Measurements from ENCODE around the gene NCMAP.
"Not testable (repeated sequence)": the region's sequence is repeated elsewhere in the genome, so short reads cannot be mapped to it uniquely, and the experiment has no call there.

Gene NCMAP

DNA sequence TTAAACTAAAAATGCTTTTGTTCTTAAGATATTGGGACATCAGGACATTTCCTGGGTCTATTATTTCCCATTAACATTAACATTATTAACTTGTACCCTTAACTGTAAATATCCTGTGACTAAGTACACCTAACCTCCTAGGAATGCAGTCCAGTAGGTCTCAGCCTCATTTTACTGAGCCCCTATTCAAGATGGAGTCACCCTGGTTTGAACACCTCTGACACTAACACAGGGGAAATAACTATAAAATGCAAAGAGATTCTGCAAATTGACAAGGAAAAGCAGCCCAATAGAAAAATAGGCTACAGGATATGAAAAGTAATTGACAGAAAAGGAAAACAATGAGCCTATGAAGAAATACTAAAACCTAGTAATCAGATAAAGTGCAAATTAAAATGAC lies 11.6 kb upstream of the NCMAP start:
- no peak for DNase-seq

DNA sequence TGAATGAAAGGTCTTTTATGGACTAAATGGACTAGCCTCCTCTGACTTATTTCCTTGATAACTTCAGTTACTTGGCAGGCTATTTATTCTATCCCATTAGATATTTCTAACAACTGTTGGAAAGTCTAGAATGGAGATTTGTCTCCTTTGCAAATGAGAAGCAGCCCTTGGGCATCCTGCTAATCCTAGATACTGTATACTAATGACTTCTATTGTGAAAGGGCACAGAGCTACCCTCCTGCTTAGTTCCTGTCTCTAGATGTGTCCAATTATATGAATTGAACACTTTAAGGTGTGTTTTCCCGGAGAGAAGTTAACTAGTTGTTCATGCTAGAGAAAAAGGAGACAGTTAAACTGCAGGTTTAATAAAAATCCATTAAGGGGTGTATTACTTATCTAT lies 10.2 kb upstream of the NCMAP start:
- no peak for DNase-seq

DNA sequence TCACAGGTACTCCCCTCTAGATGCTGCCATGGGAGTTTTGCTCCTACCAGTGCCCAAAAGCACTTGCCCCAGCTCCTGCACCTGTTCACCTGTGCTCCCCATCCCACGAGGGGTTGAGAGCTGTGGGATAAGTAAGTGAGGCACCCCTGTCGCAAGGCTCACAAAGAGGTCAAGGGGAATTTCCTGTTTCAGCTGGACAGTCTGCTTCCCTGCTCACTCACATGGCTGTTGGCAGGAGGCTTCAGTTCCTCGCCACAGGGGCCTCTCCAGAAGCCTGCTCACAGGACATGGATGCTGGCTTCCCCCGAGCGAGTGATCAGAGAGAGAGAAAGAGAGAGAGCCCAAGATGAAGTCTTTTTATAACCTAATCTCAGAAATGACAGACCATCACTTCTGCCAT lies 8.7 kb upstream of the NCMAP start:
- no peak for DNase-seq

DNA sequence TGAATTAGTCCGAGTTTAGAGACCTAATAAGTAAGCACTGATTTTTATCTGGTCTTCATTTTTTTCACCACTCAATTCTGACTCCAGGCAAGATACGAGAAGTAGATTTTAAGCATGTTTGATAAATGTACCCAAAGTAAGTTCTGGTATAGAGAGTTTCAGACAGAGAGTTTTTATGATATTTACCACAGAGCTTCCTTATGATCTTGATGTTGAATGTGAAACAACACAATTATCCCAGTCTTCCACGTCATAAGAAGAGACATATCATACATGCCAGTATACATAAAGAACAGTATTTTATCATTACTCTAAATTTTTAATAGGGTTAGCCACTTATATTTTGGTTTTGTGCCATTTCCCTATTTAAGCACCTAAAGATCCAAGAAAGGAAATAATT lies 7.8 kb upstream of the NCMAP start:
- no peak for DNase-seq

DNA sequence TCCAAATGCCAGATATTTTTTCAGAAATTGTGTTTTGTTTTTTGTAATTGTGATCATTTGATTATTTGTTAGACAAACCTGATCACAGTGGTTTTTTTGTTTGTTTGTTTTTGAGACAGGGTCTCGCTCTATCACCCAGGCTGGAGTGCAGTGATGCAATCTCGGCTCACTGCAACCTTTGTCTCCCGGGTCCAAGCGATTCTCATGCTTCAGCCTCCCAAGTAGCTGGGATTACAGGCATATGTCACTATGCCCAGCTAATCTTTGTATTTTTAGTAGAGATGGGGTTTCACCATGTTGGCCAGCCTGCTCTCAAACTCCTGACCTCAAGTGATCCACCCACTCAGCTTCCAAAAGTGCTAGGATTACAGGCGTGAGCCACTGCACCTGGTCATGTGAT lies 6.7 kb upstream of the NCMAP start:
- DNase-seq = not testable (repeated sequence)

DNA sequence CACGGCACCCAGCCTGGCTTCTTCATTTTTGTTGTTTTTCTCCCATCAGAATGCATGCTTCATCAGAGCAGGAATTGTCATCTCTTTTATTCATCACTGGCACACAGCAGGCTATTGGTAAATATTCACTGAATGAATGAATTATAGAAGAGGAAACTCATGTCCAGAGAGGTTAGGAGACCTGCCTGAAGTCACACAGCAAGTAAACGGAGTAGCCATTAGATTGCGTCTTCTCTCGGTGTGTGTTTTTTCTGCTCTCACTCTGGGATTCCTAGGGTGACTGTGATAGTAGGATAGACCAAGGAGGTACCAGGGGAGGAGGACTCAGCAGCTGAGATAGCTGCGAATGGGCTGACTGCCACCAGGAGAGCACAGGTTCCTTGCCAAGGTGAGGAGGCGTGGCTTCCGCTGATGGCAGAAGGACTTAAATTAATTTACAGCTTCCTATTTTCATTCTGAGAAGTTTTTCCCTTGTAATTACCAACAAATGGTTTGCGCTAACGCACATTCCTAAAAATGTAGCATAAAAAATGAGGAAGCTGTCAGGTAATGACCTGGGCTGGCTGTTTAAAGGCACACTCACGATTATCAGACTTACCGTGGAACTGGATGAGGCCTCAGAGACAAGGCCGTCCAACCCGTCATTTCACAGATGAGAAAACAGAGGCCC lies 4.5 kb upstream of the NCMAP start:
- DNase-seq = no peak

DNA sequence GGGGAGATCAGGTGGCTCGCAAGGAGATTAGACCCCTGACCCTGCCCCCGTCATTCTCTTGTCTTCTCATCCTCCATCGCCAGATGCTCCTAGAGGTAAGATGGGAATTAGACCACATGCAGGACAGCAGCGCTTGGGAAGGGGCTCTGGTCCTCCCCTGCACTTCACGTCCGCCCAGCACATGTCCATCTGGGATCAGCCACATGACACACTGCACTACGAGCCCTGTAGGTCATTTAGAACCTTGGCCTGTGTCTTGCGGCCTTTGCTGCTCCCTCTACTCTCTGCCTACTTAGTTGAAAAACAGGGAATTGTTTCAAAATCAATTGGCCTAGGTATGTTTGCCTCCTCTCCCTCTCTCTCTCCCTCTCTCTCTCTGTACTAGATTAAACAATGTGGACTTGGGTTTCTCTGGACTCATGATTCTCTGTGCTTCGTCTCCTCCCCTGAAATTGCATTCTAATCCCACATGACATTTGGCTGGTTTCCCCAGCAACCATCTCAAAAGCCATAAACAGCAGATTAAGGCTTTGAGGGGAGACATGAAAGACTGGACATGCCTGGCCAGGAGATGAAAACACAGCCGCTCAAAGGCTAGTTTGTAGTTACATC lies 3.8 kb upstream of the NCMAP start:
- no peak for DNase-seq

DNA sequence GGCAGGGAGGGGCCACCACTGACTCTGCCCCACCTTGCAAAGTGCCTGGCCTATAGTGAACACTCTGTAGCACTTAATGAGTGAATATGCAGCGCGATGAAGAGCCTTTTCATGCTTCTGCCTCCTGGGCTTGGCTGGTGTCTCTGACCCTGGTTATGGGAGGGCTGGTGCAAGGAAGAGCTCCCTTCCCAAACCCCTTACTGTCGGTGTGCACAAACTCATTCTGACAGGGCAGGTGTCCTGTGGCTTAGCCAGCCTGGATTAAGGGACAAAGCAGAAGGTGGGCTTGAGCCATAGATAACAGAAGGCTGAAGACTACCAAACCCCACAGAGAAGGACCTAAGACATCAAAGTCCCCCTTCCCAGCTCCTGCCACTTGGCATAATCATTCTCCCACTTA lies 2.0 kb upstream of the NCMAP start:
- DNase-seq = no peak

DNA sequence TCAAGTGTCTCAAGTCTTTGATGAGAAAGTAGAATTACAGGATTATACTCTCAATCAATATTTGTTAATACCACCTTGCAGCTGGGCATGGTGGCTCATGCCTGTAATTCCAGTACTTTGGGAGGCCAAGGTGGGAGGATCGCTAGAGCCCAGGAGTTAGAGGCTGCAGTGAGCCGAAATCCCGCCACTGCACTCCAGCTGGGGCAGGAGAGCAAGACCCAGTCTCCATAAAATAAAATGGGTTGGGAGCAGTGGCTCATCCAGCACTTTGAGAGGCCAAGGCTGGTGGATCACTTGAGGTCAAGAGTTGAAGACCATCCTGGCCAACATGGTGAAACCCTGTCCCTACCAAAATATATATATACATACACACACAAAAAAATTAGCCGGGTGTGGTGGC lies 1.2 kb upstream of the NCMAP start:
- DNase-seq = no peak

DNA sequence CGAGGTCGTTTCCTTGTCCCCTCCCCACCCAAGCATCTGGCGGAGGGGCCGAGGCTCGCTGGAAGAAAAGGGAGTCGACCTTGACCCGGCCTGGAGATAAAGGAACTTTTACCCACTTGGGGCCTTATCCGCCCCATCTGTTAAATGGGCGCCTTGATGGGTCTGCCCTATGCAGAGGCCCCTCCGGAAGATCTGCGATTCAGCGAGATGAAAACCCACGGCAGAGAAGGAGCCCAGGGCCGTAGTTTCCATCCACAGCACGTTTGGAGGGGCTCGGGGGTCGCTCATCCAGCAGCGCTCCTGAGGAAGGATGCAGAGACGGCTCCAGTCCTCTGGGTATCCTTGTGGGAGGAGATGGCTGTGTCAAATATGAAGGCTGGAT lies 518 bp downstream of the NCMAP start:
- DNase-seq = no peak

DNA sequence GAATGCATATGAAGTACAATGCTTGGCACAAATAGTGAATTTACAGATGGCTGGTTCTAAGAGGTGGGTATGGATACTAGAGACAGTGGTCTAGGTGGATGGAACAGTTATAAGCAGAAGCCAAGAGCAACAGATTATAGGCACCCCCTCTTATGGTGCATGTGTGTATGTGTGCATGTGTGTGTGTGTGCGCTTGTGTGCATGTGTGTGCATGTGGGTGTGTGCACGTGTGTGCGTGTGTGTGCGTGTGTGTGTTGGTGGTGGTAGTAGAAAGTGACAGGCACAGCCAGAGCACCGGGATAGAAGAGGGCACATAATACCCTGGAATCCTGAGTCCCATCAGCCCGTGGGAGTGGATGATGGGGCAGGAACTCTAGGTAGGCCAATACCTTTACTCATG lies 1.3 kb downstream of the NCMAP start:
- DNase-seq = no peak

DNA sequence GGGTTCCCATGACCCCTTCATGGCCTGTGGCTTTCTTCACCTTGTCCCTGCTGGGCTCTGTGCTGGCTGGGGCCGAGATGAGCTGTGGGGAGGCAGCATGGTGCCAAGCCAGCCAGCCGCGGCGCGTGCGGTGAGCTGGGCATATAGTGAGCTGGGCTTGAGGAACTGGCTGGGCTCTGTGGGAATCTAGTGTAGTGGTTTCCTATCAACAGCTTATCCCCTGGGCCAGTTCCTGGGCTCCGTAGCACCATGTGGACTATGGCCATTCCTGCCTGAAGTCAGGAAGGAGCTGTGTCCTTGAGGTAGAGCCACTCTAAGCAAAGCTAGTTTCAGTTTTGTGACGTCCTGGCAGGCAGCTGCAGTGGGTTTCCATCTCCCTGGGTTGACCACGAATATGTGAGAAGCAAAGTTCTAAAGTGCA lies 1.8 kb downstream of the NCMAP start:
- no peak for DNase-seq

DNA sequence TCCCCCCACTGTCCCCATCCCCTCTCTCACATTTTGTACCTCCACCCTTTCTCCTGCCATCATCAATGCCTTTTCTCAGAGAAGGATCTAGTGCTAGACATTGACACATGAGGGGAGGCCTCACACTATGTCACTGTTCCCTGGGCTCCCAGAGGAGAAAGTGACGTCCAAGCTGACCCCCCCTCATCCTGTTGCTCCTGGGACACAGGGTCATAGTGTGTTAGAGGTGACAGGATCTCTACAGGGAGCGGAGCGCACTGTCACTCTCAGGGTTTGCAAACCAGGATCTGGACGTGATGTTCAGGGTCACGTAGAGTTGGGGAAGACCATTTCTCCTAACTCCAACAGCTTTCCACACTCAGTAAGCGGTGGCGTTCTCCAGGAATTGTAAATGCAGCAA lies 2.6 kb downstream of the NCMAP start:
- no peak for DNase-seq

DNA sequence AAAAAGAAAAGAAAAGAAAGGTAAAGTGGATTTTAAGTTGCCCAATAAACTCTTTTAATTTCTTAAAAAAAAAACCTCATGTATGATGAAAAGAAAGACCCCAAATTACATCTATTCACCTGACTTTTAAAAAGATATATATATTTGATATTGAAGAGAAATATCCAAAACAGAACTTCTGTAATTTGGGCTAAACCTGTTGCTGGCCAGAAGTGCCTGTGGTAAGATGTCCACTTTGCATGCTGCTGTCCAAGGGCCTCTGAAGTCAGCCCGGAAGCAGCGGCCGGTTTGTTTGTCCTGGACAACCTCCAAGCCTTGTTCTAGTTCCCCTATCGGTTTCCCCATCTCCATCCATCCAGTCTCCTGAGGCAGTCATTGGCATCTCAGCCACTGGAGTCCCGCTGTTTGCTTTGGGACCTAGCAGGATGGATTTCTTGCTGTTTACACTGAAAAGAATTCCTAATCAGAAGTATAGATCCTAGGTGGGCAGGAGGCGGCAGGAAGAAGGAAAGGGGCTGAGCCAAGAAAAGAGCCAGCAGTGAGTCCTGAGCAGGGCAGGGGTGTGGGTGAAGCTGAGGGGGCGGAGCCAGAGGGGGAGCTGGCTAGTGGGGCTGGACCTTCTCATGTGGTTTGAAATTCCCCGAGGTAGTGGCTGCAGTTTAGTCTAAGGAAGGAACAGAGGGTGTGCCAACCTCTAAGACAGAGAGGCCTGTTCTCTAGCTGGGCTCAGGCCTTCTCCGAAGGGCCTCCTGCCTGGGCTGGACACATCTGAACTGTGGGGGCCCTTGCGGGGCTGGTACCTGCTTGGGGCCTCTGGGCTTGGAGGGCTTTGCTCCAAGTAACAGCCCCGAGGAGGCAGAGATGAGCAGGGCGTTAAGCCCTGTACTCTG lies 3.3 kb downstream of the NCMAP start:
- DNase-seq = no peak

DNA sequence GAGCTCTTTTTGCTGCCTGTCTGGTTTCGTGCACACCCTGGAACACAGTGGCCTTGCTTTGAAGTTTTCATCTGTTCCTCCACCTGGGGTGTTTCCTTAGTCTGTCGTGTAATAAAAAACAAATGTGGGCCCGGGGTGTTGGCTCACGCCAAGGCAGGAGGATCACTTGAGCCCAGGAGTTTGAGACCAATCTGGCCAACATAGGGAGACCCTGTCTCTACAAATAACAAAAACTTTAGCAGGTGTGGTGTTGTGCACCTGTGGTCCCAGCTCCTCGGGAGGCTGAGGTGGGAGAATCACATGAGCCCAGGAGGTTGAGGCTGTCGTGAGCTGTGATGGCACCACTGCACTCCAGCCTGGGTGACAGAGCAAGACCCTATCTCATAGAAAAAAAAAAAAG lies 4.5 kb downstream of the NCMAP start:
- DNase-seq = no peak

DNA sequence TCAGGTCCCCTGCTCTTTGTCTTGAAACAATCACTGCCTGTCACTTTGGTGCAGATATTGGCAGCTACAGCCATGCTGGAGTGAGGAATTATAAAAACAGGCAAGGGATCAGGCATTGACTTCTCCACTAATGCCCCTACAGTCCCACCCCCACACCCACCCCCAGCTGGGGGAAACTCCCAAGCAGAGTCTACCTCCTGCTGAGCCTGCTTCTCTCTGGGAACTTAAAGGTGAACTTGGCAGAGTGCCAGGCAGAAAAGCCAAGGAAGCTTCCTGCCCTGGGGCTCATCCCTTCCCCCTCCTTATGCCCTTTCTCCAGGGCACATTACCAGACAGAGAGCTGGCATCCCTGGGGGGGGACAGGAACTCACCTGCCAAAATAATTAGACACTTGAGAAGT lies 6.7 kb downstream of the NCMAP start:
- no peak for DNase-seq

DNA sequence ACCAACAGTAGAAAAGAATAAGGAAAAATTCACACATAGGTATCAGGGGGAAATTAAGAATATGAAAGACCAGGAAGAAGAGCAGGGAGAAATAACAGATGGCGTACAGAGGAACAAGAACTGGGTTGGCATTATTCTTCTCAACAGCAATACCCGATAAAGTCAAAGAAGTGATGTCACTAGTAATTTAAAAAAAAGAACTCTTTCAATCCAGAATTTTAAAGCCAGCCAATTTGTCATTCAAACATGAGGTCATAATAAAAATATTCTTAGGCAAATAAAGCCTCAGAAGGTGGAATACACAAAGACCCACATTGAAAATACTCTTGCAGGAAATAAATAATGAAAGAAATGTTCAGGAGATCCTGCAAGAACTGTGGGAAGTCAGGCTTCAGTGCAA lies 8.8 kb downstream of the NCMAP start:
- no peak for DNase-seq

DNA sequence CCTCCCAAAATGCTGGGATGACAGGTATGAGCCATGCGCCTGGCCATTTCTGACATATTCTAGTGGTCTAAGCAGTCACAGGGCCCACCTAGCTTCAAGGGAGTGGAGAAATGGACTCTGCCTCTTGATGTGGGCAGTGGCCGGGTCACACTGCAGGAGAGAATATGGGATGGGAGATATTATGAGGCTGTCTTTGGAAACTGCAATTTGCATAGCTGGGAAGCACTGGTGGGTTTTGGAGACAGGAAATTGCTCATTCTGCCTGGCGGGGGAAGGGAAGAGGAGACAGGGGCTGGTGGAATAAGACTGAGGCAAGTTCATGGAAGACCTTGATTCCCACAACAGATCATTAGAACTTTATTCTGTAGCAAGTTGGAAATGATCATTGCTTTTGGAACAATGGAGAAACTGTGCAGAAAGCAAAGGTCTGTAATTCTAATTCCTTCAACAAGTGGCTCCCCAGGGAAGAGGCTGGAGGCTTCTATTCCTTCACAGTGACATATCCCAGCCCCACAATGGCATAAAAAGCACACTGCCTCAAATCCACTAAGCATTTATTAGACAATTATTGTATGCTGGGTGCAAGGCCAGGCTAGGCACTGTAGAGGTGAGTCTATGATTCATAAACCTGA lies 10.5 kb downstream of the NCMAP start:
- no peak for DNase-seq

DNA sequence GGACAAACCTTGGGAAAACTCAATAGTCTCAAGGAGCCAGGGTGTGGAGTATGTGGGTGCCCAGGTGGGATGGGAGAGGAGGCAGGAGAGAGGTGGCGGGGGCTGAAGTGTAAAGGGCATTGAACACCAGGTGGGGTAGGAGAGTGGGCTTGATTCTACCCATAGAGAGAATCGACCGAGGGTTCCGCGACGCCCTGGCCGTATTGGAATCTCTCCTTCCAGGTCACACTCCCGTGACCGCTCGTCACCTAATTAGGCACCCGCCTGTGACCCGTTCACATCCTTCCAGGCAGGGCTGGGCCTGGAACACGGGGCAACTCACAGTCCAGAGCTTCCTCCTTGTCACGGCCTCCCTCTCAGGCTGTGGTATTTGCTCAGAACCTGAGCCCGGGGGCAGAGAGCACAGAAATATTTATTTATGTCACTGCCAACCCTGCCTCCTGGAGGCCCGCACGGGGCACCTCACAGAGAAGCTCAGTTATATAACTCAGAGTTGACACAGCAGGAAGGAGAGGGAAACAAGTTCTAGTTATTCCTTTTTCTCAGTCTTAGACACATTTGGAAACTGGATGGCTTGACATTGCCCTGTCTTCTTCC lies 12.0 kb downstream of the NCMAP start:
- DNase-seq = no peak

DNA sequence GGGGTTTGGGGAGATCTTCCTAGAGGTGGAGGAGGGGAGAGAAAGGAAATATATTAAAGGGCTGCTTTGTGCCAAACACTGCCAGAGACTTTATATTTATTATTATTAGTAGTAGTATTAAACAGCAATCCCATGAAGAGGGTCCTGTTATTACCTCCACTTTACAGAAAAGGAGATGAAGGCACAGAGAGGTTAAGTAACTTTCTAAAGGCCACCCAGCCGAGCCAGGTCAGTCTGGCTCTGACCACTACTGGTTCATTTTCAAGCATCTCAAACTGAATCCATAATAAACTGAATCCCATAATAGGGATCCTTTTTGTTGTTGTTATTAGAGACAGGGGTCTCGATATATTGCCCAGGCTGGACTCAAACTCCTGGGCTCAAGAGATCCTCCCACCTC lies 12.6 kb downstream of the NCMAP start:
- DNase-seq = no peak

DNA sequence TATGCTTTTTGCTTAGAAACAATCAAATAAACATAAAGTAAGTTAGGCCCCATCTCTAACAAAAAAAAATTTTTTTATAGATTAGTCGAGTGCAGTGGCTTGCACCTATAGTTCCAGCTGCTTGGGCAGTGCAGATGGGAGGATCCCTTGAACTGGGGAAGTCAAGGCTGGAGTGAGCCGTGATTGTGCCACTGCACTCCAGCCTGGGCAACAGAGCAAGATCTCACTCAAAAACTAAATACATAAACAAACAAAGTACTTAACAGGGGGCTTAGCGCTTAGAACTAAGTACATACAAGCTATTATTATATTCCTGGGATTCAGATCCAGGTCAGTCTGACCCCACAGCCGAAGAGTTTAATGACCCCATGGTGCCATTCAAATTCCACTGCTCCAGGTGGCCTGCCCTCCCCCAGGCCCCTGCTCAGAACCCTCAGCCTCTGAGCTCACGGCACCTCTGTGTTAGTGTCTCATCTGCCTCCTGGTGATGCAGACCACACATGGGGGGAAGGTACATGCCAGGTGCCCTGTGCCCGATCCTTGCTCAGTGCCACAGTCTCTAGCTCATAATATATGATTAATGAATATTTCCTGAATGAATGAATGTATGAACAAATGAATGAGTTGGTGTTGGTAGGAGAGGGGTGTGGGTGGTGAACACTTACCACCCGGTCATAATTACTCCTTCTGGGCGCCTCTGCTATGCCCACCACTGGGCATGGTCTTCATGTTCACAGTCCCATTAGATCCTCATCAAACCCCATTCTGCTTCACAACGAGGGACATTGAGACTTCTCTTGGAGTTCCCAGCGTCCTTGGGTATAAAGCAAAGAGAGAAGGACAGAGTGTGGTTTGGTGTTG lies 14.6 kb downstream of the NCMAP start:
- no peak for DNase-seq

DNA sequence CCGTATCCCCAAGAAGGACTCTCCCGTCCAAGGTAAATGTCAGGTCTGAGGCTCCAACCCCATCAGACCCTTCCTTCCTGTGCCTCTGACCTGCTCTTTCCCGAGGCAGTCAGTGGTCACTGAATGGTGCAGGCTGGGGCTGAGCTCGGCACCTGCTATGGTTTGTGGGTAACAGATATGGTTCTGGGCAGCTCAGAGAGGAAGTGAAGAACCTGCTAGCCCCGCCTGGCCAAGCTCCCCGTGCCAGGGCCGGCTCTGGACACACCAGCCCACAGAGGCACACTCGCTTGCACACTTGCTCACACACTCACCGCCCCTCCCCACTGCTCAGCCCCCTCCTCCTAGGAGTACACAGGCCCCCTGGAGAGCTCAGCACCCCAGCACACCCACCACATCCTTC lies 16.4 kb downstream of the NCMAP start:
- no peak for DNase-seq

All from stimulated activated CD4-positive, alpha-beta T cell treated with anti-CD3 and anti-CD28 coated beads, Interleukin-4, amount 100 ng/mL, for 24 hours (primary cell).